Measurements from ENCODE around the gene CSF3R.

CSF3R gene

DNA sequence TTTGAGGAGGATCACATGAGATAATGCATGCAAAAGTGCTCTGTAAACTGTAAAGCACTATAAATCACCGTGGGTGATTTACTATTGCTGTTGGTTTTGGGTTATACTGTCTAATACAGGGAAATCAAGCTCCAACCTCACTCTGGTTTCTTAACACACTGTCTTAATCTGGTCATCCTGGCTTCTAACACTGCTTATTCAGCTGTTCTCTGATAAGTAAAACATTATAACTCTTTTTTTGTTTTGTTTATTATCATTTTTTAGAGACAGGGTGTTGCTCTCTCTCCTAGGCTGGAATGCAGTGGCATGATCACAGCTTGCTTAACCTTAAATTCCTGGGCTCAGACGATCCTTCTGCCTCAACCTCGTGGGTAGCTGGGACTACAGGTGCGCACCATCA is 63.1 kb downstream of the CSF3R start:
- DNase-seq (ENCODE audit: low read depth) = peak; percentile 7

DNA sequence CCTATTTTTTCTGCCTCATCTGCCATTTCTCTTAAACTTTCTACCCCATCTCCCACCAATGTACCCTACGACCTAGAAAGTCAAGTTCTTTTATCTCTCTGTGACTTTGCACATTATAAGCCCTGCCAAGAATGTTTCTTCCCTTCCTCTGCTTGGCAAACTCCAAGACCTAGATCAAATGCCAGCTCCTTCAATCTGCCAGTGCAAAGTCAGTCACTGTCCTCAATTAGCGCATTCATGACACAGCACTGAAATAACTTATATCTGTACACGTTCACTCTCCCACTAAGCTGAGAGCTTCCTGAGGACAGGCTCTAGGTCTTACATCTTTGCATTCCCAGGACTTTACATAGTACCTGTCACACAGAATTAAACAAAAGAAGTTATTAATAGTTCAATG is 63.6 kb downstream of the CSF3R start:
- no peak for DNase-seq (ENCODE audit: low read depth)

DNA sequence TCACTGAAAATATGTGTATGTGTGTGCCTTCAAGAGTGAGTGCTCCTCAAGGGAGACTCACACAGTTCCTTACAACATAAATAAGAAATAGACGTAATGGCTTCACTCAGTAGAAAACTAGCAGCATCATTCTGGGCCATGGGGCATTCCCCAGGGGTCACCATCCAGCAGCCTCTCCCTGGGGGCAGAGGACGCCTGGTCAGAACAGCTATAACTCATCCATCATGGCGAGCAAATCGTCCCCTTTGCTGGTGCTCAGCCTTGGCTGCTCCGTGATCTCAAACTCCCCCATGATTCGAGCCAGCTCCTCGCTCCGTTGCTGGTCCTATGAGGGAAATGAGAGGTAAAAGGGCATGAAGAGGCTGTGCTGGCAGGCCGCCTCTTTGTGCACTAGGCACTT is 64.8 kb downstream of the CSF3R start:
- DNase-seq (ENCODE audit: low read depth) = no peak
